CD8-positive, alpha-beta memory T cell (primary cell): ENCODE data around the gene OR1E2. TPM values are rescaled to one million over a fixed set of nuclear protein-coding genes. Genes with fewer than 3 reads are reported as not detected.
"Not testable (repeated sequence)": the region's sequence is repeated elsewhere in the genome, so short reads cannot be mapped to it uniquely, and the experiment has no call there.

Experiments used
- CTCF ChIA-PET: fragments of 350-600 bp; sonication (Branson Sonifier 250); formaldehyde crosslinking; loops from one replicate; lab custom pipeline; 2021; ENCODE audit warnings: antibody characterized with exemption; lab: Charles Lee
- POLR2A ChIA-PET: fragments of 350-600 bp; sonication (Branson Sonifier 250); formaldehyde crosslinking; loops from one replicate; lab custom pipeline; 2021; ENCODE audit warnings: antibody characterized with exemption; lab: Charles Lee
- DNase-seq, 5 donors: peaks; one replicate each; pipeline versions ENCODE4 v3.0.0 to v3.0.0-alpha.2; 2020 to 2022; ENCODE audit warnings: mixed read lengths in 1 of 5
- H3K27ac ChIP-seq: one replicate; pipeline ENCODE4 v1.7.0; 2013; ENCODE audit warnings: low read depth, mild to moderate bottlenecking, low read length, moderate library complexity
- H3K27me3 ChIP-seq: 2 replicates; pipeline ENCODE4 v1.7.0; 2013; ENCODE audit warnings: low read length, mild to moderate bottlenecking; ENCODE audit not compliant: insufficient read depth, poor library complexity, severe bottlenecking
- H3K36me3 ChIP-seq: 2 replicates; pipeline ENCODE4 v1.7.0; 2013; ENCODE audit warnings: mild to moderate bottlenecking, low read length, moderate library complexity; ENCODE audit not compliant: insufficient read depth
- H3K4me1 ChIP-seq: 2 replicates; pipeline ENCODE4 v1.7.0; 2013; ENCODE audit warnings: mild to moderate bottlenecking, low read length, moderate library complexity; ENCODE audit not compliant: insufficient read depth
- H3K4me3 ChIP-seq: 2 replicates; pipeline ENCODE4 v1.7.0; 2013; ENCODE audit warnings: mild to moderate bottlenecking, low read length
- H3K9me3 ChIP-seq: 2 replicates; pipeline ENCODE4 v1.7.0; 2013; ENCODE audit warnings: mild to moderate bottlenecking, low read length
- H3K27ac Mint-ChIP-seq, 8 donors: one replicate each; pipeline ENCODE4 v1.8.0; 2020 to 2021; ENCODE audit warnings: mixed read lengths in 8 of 8, mild to moderate bottlenecking in 6 of 8, inconsistent platforms in 3 of 8, moderate library complexity in 3 of 8
- H3K27me3 Mint-ChIP-seq, 2 donors: one replicate each; pipeline ENCODE4 v1.8.0; 2020 to 2021; ENCODE audit warnings: mixed read lengths in 2 of 2, mild to moderate bottlenecking in 1 of 2, moderate library complexity in 1 of 2
- H3K36me3 Mint-ChIP-seq, 3 donors: one replicate each; pipeline ENCODE4 v1.8.0; 2020 to 2021; ENCODE audit warnings: mixed read lengths in 3 of 3, inconsistent platforms in 1 of 3, mild to moderate bottlenecking in 1 of 3
- H3K4me1 Mint-ChIP-seq, 3 donors: one replicate each; pipeline ENCODE4 v1.8.0; 2020 to 2021; ENCODE audit warnings: mixed read lengths in 3 of 3, inconsistent platforms in 1 of 3, mild to moderate bottlenecking in 1 of 3
- H3K4me3 Mint-ChIP-seq, 7 donors: one replicate each; pipeline ENCODE4 v1.8.0; 2020 to 2021; ENCODE audit warnings: mixed read lengths in 7 of 7, mild to moderate bottlenecking in 6 of 7, moderate library complexity in 4 of 7, inconsistent platforms in 2 of 7
- H3K9me3 Mint-ChIP-seq, 5 donors: one replicate each; pipeline ENCODE4 v1.8.0; 2020 to 2022; ENCODE audit warnings: mixed read lengths in 5 of 5, mild to moderate bottlenecking in 3 of 5, moderate library complexity in 2 of 5, inconsistent platforms in 1 of 5
- polyA plus RNA-seq: library from polyadenylated mRNA; unstranded; fragments of 300-500 nt; fragmentation: Illumina TruSeq; gene quantifications from one replicate; pipeline ENCODE4 v1.2.3, GENCODE V29; 2021
- total RNA-seq, 2 experiments: library from RNA; stranded (reverse); gene quantifications; one replicate each; pipeline ENCODE4 v1.2.3, GENCODE V29; 2021

The OR1E2 gene
- total and polyA plus RNA-seq, 3 experiments from 2014 or later, result not detected

DNA sequence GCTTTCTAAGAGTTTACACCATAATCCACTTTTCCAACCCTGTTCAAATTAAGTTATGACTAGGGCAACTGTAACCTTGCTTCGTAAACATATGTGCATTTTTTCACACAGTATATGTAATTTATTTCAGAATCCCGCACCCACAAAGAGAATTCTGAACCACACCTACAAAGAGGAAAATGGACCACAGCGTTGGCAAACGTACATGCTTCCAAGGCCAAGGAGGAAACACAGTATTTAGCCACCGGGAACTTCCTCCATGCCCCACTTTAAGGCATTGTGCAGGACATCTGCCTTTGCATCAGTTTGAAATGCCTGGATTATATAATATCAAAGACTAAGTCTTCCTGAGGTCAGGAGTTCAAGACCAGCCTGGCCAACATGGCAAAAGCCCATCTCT lies 35.9 kb upstream of the OR1E2 start:
- no peak overlapping the region for H3K4me3 ChIP-seq
- H3K4me1 ChIP-seq, result no peaks in the 10 kb centered on the region
- H3K36me3 Mint-ChIP-seq, result no peaks in the 10 kb centered on the region
- H3K4me3 Mint-ChIP-seq, result no peak overlapping the region
- no peaks in the 10 kb centered on the region for H3K36me3 ChIP-seq
- CTCF ChIA-PET, result no interaction called here
- DNase-seq, result no peak
- no peak overlapping the region for H3K27ac ChIP-seq
- POLR2A ChIA-PET, result no interaction called here
- H3K27me3 ChIP-seq, result no peaks in the 10 kb centered on the region
- no peak overlapping the region for H3K27ac Mint-ChIP-seq
- H3K27me3 Mint-ChIP-seq, result peaks cover 1 to 23% of the 10 kb centered on the region in 2 donors
- H3K9me3 Mint-ChIP-seq, result no peaks in the 10 kb centered on the region
- H3K9me3 ChIP-seq, result no peaks in the 10 kb centered on the region
- no peaks in the 10 kb centered on the region for H3K4me1 Mint-ChIP-seq

- H3K27me3 ChIP-seq, H3K4me3 ChIP-seq, H3K9me3 Mint-ChIP-seq, H3K36me3 Mint-ChIP-seq, DNase-seq, H3K4me1 ChIP-seq, H3K27ac ChIP-seq, H3K27ac Mint-ChIP-seq, H3K4me1 Mint-ChIP-seq, H3K9me3 ChIP-seq, POLR2A ChIA-PET, H3K4me3 Mint-ChIP-seq, CTCF ChIA-PET, H3K36me3 ChIP-seq: not testable (repeated sequence)
- H3K27me3 Mint-ChIP-seq, result peaks cover 1 to 23% of the 10 kb centered on the region in 2 donors
Observed at GRCh38 chr17:3466355-3466754, 32.7 kb upstream of the OR1E2 start.

- no peak overlapping the region for H3K27ac ChIP-seq
- no peaks in the 10 kb centered on the region for H3K9me3 Mint-ChIP-seq
- ChIA-PET POLR2A (no interaction called here), CTCF (no interaction called here)
- H3K36me3 ChIP-seq, result no peaks in the 10 kb centered on the region
- DNase-seq, result no peak
- H3K36me3 Mint-ChIP-seq, result no peaks in the 10 kb centered on the region
- H3K27me3 Mint-ChIP-seq, result peaks cover 13 to 53% of the 10 kb centered on the region in 2 donors
- peaks cover 4% of the 10 kb centered on the region for H3K27me3 ChIP-seq
- no peaks in the 10 kb centered on the region for H3K4me1 ChIP-seq
- H3K9me3 ChIP-seq, result no peaks in the 10 kb centered on the region
- no peak overlapping the region for H3K4me3 Mint-ChIP-seq
- H3K4me1 Mint-ChIP-seq, result no peaks in the 10 kb centered on the region
- peak overlapping the region in 1 of 8 donors; percentile 34 for H3K27ac Mint-ChIP-seq
- H3K4me3 ChIP-seq, result no peak overlapping the region
Observed at GRCh38 chr17:3448059-3448665, 14.5 kb upstream of the OR1E2 start.

GRCh38 chr17:3447625-3448024 lies 14.0 kb upstream of the OR1E2 start:
- H3K27ac Mint-ChIP-seq, result peak overlapping the region in 1 of 8 donors; percentile 34
- DNase-seq, result no peak
- Histone ChIP-seq H3K9me3 (no peaks in the 10 kb centered on the region), H3K4me3 (no peak overlapping the region), H3K36me3 (no peaks in the 10 kb centered on the region), H3K4me1 (no peaks in the 10 kb centered on the region), H3K27me3 (peaks cover 4% of the 10 kb centered on the region), H3K27ac (no peak overlapping the region)
- CTCF ChIA-PET, result no interaction called here
- no peaks in the 10 kb centered on the region for H3K4me1 Mint-ChIP-seq
- H3K9me3 Mint-ChIP-seq, result no peaks in the 10 kb centered on the region
- no peak overlapping the region for H3K4me3 Mint-ChIP-seq
- POLR2A ChIA-PET, result interaction anchor here (0.6 kb wide), 1 partner anchor 18 kb away, joined by 3 read pairs; no protein-coding TSS in a partner anchor
- H3K36me3 Mint-ChIP-seq, result no peaks in the 10 kb centered on the region
- peaks cover 11 to 52% of the 10 kb centered on the region in 2 donors for H3K27me3 Mint-ChIP-seq

GRCh38 chr17:3440451-3440850 lies 6.8 kb upstream of the OR1E2 start:
- Mint-ChIP-seq H3K9me3 (no peaks in the 10 kb centered on the region), H3K36me3 (peaks cover 0 to 2% (median 0%) of the 10 kb centered on the region in 3 donors), H3K27ac (no peak overlapping the region), H3K27me3 (peaks cover 9 to 42% of the 10 kb centered on the region in 2 donors), H3K4me1 (no peaks in the 10 kb centered on the region), H3K4me3 (no peak overlapping the region)
- H3K4me1 ChIP-seq, result no peaks in the 10 kb centered on the region
- no peak for DNase-seq
- H3K4me3 ChIP-seq, result no peak overlapping the region
- H3K27me3 ChIP-seq, result no peaks in the 10 kb centered on the region
- H3K36me3 ChIP-seq, result no peaks in the 10 kb centered on the region
- H3K27ac ChIP-seq, result no peak overlapping the region
- ChIA-PET CTCF (no interaction called here), POLR2A (no interaction called here)
- no peaks in the 10 kb centered on the region for H3K9me3 ChIP-seq

- Histone ChIP-seq H3K4me1 (no peaks in the 10 kb centered on the region), H3K27ac (no peak overlapping the region), H3K4me3 (no peak overlapping the region), H3K27me3 (no peaks in the 10 kb centered on the region), H3K9me3 (no peaks in the 10 kb centered on the region), H3K36me3 (no peaks in the 10 kb centered on the region)
- Mint-ChIP-seq H3K9me3 (peaks cover 0 to under 1% (median 0%) of the 10 kb centered on the region in 5 donors), H3K27ac (no peak overlapping the region), H3K4me1 (no peaks in the 10 kb centered on the region), H3K36me3 (peaks cover 0 to 2% (median 0%) of the 10 kb centered on the region in 3 donors), H3K4me3 (no peak overlapping the region), H3K27me3 (peaks cover 15 to 43% of the 10 kb centered on the region in 2 donors)
- ChIA-PET POLR2A (no interaction called here), CTCF (no interaction called here)
- no peak for DNase-seq
Observed at GRCh38 chr17:3438368-3438767, 4.7 kb upstream of the OR1E2 start.

DNA sequence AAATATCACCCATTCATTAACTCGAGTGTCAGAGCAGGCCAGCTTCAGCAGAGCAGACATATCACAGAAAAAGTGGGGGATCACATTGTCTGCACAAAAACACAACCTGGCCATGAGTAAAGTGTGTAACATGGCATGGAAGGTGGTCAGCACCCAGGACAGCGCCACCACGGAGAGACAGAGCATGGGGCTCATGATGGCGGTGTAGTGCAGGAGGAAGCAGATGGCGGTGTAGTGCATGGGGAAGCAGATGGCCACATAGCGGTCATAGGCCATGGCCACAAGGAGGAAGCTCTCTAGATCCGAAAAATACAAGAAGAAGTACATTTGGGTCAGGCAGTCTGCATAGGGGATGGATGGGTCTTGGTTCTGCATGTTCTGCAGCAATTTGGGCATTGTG lies 426 bp downstream of the OR1E2 start:
- H3K27me3 Mint-ChIP-seq, result peaks cover 24 to 39% of the 10 kb centered on the region in 2 donors
- not testable (repeated sequence) for H3K4me1 Mint-ChIP-seq, H3K4me3 Mint-ChIP-seq

DNA sequence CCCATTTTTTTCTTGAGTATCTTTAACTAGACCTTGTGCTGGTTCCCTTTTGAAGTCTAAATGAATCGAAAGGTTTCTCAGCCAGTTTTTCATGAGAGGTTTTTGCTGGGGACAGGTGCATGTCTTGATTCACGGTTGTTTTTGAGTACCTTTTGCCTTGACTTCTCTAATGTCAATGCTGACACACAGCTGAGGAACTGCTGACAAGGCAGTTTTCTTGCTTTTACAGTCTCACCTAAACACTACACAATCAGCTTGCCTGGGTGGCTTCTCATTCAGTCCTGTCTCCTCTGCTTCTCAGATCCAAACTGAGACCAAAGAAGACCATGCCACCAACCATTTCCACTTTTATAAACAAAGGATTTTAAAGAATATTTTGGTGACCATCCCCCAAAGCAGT lies 15.4 kb downstream of the OR1E2 start:
- no peaks in the 10 kb centered on the region for H3K9me3 Mint-ChIP-seq
- Histone ChIP-seq H3K27ac (no peak overlapping the region), H3K27me3 (no peaks in the 10 kb centered on the region), H3K9me3 (no peaks in the 10 kb centered on the region), H3K36me3 (no peaks in the 10 kb centered on the region), H3K4me1 (no peaks in the 10 kb centered on the region), H3K4me3 (no peak overlapping the region)
- DNase-seq, result no peak
- peaks cover 15 to 28% of the 10 kb centered on the region in 2 donors for H3K27me3 Mint-ChIP-seq
- no peak overlapping the region for H3K27ac Mint-ChIP-seq
- CTCF ChIA-PET, result no interaction called here
- H3K4me1 Mint-ChIP-seq, result no peaks in the 10 kb centered on the region
- H3K4me3 Mint-ChIP-seq, result no peak overlapping the region
- POLR2A ChIA-PET, result no interaction called here
- H3K36me3 Mint-ChIP-seq, result no peaks in the 10 kb centered on the region

More for the DNA sequence above, 426 bp downstream of the OR1E2 start:
- POLR2A ChIA-PET, H3K36me3 Mint-ChIP-seq, H3K27me3 ChIP-seq, H3K9me3 ChIP-seq, CTCF ChIA-PET, H3K36me3 ChIP-seq, H3K4me3 ChIP-seq, H3K27ac Mint-ChIP-seq, H3K27ac ChIP-seq, H3K4me1 ChIP-seq, DNase-seq: not testable (repeated sequence)
- H3K9me3 Mint-ChIP-seq, result peaks cover 2 to 19% (median 4%) of the 10 kb centered on the region in 5 donors
